VCaP (cell line): ENCODE measurements around the gene G6PC3.
"Not testable (repeated sequence)": the region's sequence is repeated elsewhere in the genome, so short reads cannot be mapped to it uniquely, and the experiment has no call there.

Source experiments
- H3K27ac ChIP-seq: fragments of 450-650 bp; 2 replicates; pipeline ENCODE4 v1.5.1; 2017
- TF ChIP-seq, protein P1 (sequence below): fragments of 450-650 bp; conservative IDR thresholded peaks from 2 replicates; pipeline ENCODE4 v1.5.1; 2017; ENCODE audit warnings: mild to moderate bottlenecking, moderate library complexity

The G6PC3 gene

DNA sequence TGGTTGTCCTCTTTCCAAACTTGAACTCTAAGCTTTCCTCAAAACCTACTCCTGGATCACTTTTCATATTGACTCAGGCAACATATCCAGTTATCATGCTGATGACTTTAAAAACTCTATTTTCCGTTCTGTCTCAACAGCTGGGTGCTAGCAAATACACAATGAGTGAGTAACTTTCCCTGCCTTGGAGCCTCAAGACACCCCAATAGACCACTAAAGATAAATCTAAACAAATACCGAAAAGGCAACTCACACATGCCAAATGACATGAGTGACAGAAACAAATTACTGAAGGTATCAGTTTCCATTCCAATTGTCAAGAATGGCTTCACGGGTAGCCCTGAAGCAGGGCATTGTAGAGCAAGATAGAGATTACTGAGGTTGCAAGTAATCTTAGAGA is 40.1 kb upstream of the G6PC3 start:
- TF ChIP-seq, protein P1, sequence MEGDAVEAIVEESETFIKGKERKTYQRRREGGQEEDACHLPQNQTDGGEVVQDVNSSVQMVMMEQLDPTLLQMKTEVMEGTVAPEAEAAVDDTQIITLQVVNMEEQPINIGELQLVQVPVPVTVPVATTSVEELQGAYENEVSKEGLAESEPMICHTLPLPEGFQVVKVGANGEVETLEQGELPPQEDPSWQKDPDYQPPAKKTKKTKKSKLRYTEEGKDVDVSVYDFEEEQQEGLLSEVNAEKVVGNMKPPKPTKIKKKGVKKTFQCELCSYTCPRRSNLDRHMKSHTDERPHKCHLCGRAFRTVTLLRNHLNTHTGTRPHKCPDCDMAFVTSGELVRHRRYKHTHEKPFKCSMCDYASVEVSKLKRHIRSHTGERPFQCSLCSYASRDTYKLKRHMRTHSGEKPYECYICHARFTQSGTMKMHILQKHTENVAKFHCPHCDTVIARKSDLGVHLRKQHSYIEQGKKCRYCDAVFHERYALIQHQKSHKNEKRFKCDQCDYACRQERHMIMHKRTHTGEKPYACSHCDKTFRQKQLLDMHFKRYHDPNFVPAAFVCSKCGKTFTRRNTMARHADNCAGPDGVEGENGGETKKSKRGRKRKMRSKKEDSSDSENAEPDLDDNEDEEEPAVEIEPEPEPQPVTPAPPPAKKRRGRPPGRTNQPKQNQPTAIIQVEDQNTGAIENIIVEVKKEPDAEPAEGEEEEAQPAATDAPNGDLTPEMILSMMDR = no peak

GRCh38 chr17:44033861-44034408 is 36.6 kb upstream of the G6PC3 start:
- TF ChIP-seq, protein P1 = no peak
- no peak overlapping the region for H3K27ac ChIP-seq

More for the DNA sequence above, 40.1 kb upstream of the G6PC3 start:
- no peak overlapping the region for H3K27ac ChIP-seq

- not testable (repeated sequence) for H3K27ac ChIP-seq
Measured at GRCh38 chr17:44034688-44035087, 35.8 kb upstream of the G6PC3 start.

GRCh38 chr17:44037471-44037870 is 33.1 kb upstream of the G6PC3 start:
- no peak overlapping the region for H3K27ac ChIP-seq
- TF ChIP-seq, protein P1 = no peak

GRCh38 chr17:44038604-44039011 is 31.9 kb upstream of the G6PC3 start:
- TF ChIP-seq, protein P1 = no peak
- no peak overlapping the region for H3K27ac ChIP-seq

DNA sequence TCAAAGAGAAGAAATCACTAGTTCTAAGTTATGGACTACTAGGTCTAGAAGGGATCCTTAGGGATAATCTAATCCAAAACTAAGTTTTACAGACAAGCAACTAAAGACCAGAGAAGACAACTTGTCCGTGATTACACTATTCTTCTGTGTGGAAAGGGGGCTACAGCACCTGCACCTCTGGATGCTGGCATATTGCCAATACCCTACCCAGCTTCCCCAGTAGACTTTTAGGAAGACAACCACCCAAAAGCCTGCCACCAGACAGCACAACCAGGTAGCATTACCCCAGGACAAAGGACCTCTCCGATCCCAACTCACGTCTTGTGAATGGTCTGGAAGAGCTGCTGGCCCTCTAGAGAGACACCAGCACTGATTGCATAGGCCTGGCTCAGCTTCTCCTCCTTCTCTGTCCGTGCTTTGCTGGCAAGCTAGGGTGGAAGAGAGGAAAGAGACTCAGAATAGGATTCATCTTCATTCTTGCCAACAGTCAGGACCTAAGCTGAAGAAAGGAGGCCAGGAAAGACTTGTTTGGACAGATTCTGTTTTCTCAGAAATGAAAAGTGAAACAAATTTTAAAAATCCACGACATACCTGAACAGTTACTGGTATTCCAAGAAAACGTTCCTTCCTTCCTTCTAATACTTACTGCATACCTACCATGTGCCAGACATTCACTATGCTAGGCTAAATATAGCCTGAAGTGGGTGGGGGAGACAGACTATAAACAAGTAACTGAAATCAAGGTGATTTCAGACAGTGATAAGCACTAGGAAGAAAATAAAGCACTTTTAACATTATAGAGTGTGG is 30.5 kb upstream of the G6PC3 start:
- TF ChIP-seq, protein P1 = no peak
- no peak overlapping the region; the same call in 1 of the 2 replicates for H3K27ac ChIP-seq

DNA sequence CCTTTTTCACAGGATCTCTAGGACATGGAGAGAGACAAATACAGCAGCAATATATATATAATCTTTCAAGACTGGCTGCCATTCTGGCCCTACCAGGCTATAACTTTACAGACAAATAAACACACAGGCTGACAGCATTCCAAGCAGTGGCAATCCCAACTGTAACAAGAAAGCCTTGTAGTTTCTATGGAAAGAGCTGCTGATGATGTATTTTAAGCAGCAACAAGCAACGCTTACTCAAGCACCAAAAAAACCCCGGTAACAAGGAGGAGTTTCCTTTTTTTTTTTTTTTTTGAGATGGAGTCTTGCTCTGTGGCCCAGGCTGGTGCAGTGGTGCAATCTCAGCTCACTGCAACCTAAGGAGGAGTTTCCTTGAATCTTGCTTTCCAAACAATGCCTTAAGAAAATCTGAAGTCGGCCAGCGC is 27.3 kb upstream of the G6PC3 start:
- peak overlapping the region; percentile 40 for H3K27ac ChIP-seq
- TF ChIP-seq, protein P1 = no peak

GRCh38 chr17:44044071-44044470 is 26.5 kb upstream of the G6PC3 start:
- TF ChIP-seq, protein P1 = no peak
- peak overlapping the region; percentile 40 for H3K27ac ChIP-seq
